RPMI7951 (cell line): ENCODE data around the gene CHDH. TPM values are rescaled to one million over a fixed set of nuclear protein-coding genes. Genes with fewer than 3 reads are reported as not detected.

Experiments used
- DNase-seq: peaks from one replicate; pipeline ENCODE4 v3.0.0-alpha.2; 2012; ENCODE audit warnings: low read depth
- total RNA-seq: library from RNA; depleted of rRNA; stranded (reverse); fragments of >200 nt; shearing (Covaris generic); gene quantifications from 2 replicates; pipeline ENCODE4 v1.2.3, GENCODE V29; 2014; rRNA removed

Gene CHDH
- total RNA-seq = not detected in 2 replicates

- DNase-seq = no peak
These were observed at the start of gene CHDH, which contains the start of gene IL17RB for GRCh38 chr3:53846134-53846850. Gene CHDH, minus strand, starts transcription at chr3:53846419. Its CDS starts 22,411 bp downstream, at chr3:53824008. Gene IL17RB, plus strand, starts transcription at chr3:53846568. Its CDS starts 21 bp downstream, at chr3:53846589.

- DNase-seq = no peak
These were observed 46.0 kb upstream of the CHDH start for GRCh38 chr3:53892286-53892637.

- DNase-seq = peak; percentile 99
These were observed 45.5 kb upstream of the CHDH start, which contains the start of gene SELENOK for GRCh38 chr3:53891497-53892285. Gene SELENOK, minus strand, starts transcription at chr3:53891859.

GRCh38 chr3:53890726-53891475 lies 44.7 kb upstream of the CHDH start:
- peak; percentile 4 for DNase-seq

- DNase-seq = no peak
These were observed 42.0 kb upstream of the CHDH start for GRCh38 chr3:53888232-53888631.

- no peak for DNase-seq
These were observed 41.2 kb upstream of the CHDH start for GRCh38 chr3:53887446-53887845.

GRCh38 chr3:53885239-53885638 lies 39.0 kb upstream of the CHDH start:
- DNase-seq = peak; percentile 24

GRCh38 chr3:53884623-53885022 lies 38.4 kb upstream of the CHDH start:
- no peak for DNase-seq

- DNase-seq = no peak
These were observed 36.8 kb upstream of the CHDH start for GRCh38 chr3:53883008-53883407.

GRCh38 chr3:53881691-53882593 lies 35.7 kb upstream of the CHDH start, which contains the start of gene ACTR8:
Gene ACTR8, minus strand, starts transcription at chr3:53882152. Its CDS starts 51 bp downstream, at chr3:53882101.
- DNase-seq = peak; percentile 83

- DNase-seq = peak; percentile 8
These were observed 34.5 kb upstream of the CHDH start for GRCh38 chr3:53880396-53881345.

GRCh38 chr3:53865732-53866499 lies 19.7 kb upstream of the CHDH start:
- no peak for DNase-seq

- no peak for DNase-seq
These were observed 16.9 kb upstream of the CHDH start for GRCh38 chr3:53863145-53863544.

- no peak for DNase-seq
These were observed 16.0 kb upstream of the CHDH start for GRCh38 chr3:53862241-53862640.

- DNase-seq = no peak
These were observed 14.0 kb upstream of the CHDH start for GRCh38 chr3:53860196-53860595.

- no peak for DNase-seq
These were observed 13.0 kb upstream of the CHDH start for GRCh38 chr3:53859178-53859577.

- DNase-seq = no peak
These were observed 12.0 kb upstream of the CHDH start for GRCh38 chr3:53858096-53858741.

GRCh38 chr3:53856964-53857363 lies 10.7 kb upstream of the CHDH start:
- DNase-seq = no peak

- DNase-seq = peak; percentile 35
These were observed 4.7 kb upstream of the CHDH start for GRCh38 chr3:53850895-53851294.
